GM12872 (cell line): ENCODE data around the gene OR6V1.

Experiments
- CTCF ChIP-seq: IDR thresholded peaks from 3 replicates; pipeline ENCODE4 v1.5.1; 2011; ENCODE audit warnings: low read depth, mild to moderate bottlenecking, low read length, moderate library complexity; ENCODE audit not compliant: insufficient read depth

The OR6V1 gene

GRCh38 chr7:143055754-143056153 lies 3.6 kb downstream of the OR6V1 start:
- TF ChIP-seq CTCF, result no peak

- no peak for TF ChIP-seq CTCF
These were observed 11.6 kb downstream of the OR6V1 start for GRCh38 chr7:143063741-143064140.

GRCh38 chr7:143068446-143068845 lies 16.3 kb downstream of the OR6V1 start:
- no peak for TF ChIP-seq CTCF

GRCh38 chr7:143069912-143070500 lies 17.9 kb downstream of the OR6V1 start:
- TF ChIP-seq CTCF, result no peak

- TF ChIP-seq CTCF, result no peak
These were observed 21.4 kb downstream of the OR6V1 start for GRCh38 chr7:143073556-143073955.

- TF ChIP-seq CTCF, result no peak
These were observed 22.0 kb downstream of the OR6V1 start for GRCh38 chr7:143074141-143074540.

GRCh38 chr7:143085109-143085508 lies 33.0 kb downstream of the OR6V1 start:
- TF ChIP-seq CTCF, result no peak

GRCh38 chr7:143096146-143096545 lies 44.0 kb downstream of the OR6V1 start:
- no peak for TF ChIP-seq CTCF
